ENCODE data around the gene BMP10.

DNA sequence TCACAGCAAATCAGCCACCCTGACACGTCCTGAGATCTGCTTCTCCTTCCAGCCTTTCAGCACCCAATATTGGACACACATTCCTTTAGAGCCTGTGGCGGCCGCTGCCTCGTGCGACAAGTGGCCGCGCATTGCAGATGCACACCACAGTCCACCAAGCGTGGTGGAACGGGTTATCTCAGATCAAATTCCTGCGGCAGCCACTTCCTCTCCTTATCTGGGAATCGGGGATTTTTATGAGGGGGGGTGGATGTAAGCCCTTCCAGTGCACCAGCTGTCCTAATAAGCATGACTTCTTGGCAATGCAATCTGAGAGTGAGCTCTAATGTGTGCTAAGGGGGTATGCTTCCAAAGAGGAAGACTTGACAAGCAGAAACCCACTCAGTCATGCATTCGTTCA, 18.3 kb upstream of the BMP10 start:
- no peak for TF ChIP-seq YY1 (IDR thresholded peaks at IDR 0.05; ENCODE audit: low read depth)
- no peak for TF ChIP-seq TAF1 (IDR thresholded peaks at IDR 0.05; ENCODE audit: borderline replicate concordance, low read depth, low read length)

Data from SK-N-SH (cell line).